Measurements from ENCODE around the gene AAR2. TPM values are rescaled to one million over a fixed set of nuclear protein-coding genes. Genes with fewer than 3 reads are reported as not detected.

Gene AAR2
- total RNA-seq, 1 experiment from 2014 or later, result 36.9 TPM

GRCh38 chr20:36201198-36201597 lies 35.1 kb upstream of the AAR2 start:
- no peak overlapping the region for H4K8ac ChIP-seq (replicated peaks; ENCODE audit: insufficient read length, low read depth, low read length)
- WGBS (ENCODE audit: extremely low coverage, insufficient read length, low lambda C conversion rate), result no CpG with 5 or more reads among the region's 4 CpGs
- H2BK120ac ChIP-seq (ENCODE audit: low read depth, low read length, poor library complexity, severe bottlenecking), result no peak overlapping the region
- H2BK15ac ChIP-seq (ENCODE audit: low read depth, low read length), result no peak overlapping the region
- no peak overlapping the region for H3K4me2 ChIP-seq (ENCODE audit: insufficient read depth, insufficient read length, low read length)
- no peak for TF ChIP-seq CTCF (conservative IDR thresholded peaks at IDR 0.05)
- no peaks in the 10 kb centered on the region for H3K79me1 ChIP-seq (ENCODE audit: insufficient read depth, low read depth, low read length, poor library complexity, severe bottlenecking)
- H2BK5ac ChIP-seq (ENCODE audit: insufficient read length, low read length), result no peak overlapping the region
- H4K20me1 ChIP-seq (ENCODE audit: control insufficient read depth, insufficient read depth, insufficient read length), result no peaks in the 10 kb centered on the region
- H2BK20ac ChIP-seq (ENCODE audit: low read depth, low read length, poor library complexity, severe bottlenecking), result no peak overlapping the region
- H2AFZ ChIP-seq (ENCODE audit: low read length), result no peak overlapping the region
- H3K9ac ChIP-seq (ENCODE audit: extremely low read depth, insufficient read length, low read length), result no peak overlapping the region
- no peaks in the 10 kb centered on the region for H3K79me2 ChIP-seq (ENCODE audit: insufficient read depth, low read length)
- H2BK12ac ChIP-seq (ENCODE audit: insufficient read length, low read depth, low read length), result no peak overlapping the region
- H3K4me1 ChIP-seq (ENCODE audit: insufficient read depth, low read length), result no peaks in the 10 kb centered on the region
- H3K27me3 ChIP-seq (ENCODE audit: insufficient read depth, low read length), result no peaks in the 10 kb centered on the region
- no peak for DNase-seq
- no peak overlapping the region for H3K27ac ChIP-seq (ENCODE audit: insufficient read length, low read depth, low read length)
- no peaks in the 10 kb centered on the region for H3K23me2 ChIP-seq (ENCODE audit: insufficient read length, low read depth, low read length, poor library complexity, severe bottlenecking)
- H3K14ac ChIP-seq (ENCODE audit: insufficient read depth, low read length), result no peak overlapping the region
- no peak overlapping the region for H3K23ac ChIP-seq (ENCODE audit: insufficient read length, low read depth, low read length)
- H4K91ac ChIP-seq (ENCODE audit: insufficient read length, low read depth, low read length), result no peak overlapping the region
- H3K18ac ChIP-seq (ENCODE audit: insufficient read length, low read depth, low read length), result no peak overlapping the region
- no peak overlapping the region for H4K5ac ChIP-seq (ENCODE audit: insufficient read length, low read depth, low read length)
- no peak overlapping the region for H2AK5ac ChIP-seq (ENCODE audit: insufficient read length, low read length)
- no peak overlapping the region for H3K4ac ChIP-seq (ENCODE audit: low read depth, low read length)
- no peaks in the 10 kb centered on the region for H3K9me3 ChIP-seq (ENCODE audit: control insufficient read depth, low read depth, low read length)
- H3T11ph ChIP-seq (ENCODE audit: low read length), result no peak overlapping the region
- Mint-ChIP-seq H3K27me3 (ENCODE audit: low read depth) (no peaks in the 10 kb centered on the region; the same call in 1 of the 2 replicates), H3K27ac (no peak overlapping the region), H3K4me3 (no peak overlapping the region), H3K9me3 (peaks cover 0 to 1% of the 10 kb centered on the region in 2 experiments; a peak in 1 of 5 replicates), H3K4me1 (peaks cover 4% of the 10 kb centered on the region in 2 experiments), H3K36me3 (ENCODE audit: insufficient read depth in 1 of 3, low read depth in 3 of 3) (peaks cover 0 to 4% (median 0%) of the 10 kb centered on the region in 3 experiments; a peak in 1 of 7 replicates)
- H3K56ac ChIP-seq (ENCODE audit: insufficient read length, low read depth, low read length), result no peak overlapping the region

Measured in H9 (cell line).